NCI-H146 treated with DMSO at 0.1 percent for 48 hours (cell line): ENCODE data around the gene RBM14.
"Not testable (repeated sequence)": the region's sequence is repeated elsewhere in the genome, so short reads cannot be mapped to it uniquely, and the experiment has no call there.

Source experiments
- DNase-seq: peaks from one replicate; lab custom pipeline; 2025; ENCODE audit not compliant: unreplicated experiment; lab: John Stamatoyannopoulos, UW

Gene RBM14

DNA sequence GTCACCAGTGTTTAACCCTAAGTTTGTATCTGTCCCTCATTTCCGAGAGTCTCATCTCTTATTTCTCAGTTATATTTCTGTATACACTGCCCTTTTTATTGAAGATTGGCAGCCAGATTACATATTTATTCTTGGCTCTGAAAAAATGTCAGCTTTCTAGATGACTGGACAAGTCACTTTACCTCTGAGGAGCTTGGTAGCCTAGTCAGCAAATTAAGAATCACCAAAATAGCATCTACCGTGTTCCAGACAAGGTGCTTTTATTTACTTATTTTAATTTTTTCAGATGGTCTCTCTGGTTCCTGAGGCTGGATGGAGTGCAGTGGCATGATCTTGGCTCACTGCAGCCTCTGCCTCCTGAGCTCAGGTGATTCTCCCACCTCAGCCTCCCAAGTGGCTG is 16.5 kb downstream of the RBM14 start:
- no peak for DNase-seq

DNA sequence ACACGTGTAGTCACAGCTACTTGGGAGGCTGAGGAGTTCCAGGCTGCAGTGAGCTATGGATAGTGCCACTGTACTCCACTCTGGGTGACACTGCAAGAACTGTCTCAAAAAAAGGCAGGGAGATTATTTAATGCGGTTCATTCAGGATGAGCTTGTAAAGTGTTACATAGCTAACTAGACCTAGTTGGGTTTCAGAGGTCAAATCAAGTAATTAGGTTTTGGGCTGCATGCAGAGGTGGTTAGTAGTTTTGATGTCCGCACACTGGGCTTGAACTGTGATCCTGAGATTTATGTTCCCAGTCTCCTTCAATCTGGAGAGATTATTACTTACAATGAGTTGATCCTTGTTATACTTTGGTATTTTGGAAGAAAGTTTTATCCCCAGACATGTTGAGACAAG is 20.0 kb downstream of the RBM14 start:
- DNase-seq: no peak

DNA sequence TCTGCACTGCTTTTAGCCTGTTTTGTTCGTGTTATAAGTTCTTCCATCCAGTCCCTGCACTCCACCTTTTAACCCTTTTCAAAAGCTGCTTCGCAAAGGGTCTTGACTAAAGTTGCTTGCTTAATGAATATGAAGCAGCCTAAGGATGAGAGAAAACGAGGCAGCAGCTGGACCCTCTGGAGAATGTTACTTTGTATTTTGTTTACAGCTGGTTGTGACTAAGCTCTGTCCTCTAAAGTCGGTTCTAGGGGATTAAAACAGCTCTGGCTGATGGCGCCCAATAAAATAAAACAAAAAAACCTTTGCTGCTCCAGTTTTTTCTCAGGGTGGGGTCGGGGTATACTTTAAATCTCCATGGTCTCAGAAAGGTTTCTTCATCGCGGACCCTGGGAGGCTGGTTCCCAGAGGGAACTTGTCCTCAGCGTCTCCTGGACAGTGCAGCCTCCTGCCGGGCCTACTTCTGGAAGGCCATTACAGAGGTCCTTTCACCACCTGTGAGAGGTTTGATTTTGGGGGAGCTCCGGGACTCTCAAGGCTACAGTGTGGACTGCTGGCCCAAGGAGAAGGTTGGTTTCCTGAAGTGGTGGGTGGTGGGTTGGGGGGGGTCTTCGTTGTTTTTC is 21.2 kb downstream of the RBM14 start:
- no peak for DNase-seq

DNA sequence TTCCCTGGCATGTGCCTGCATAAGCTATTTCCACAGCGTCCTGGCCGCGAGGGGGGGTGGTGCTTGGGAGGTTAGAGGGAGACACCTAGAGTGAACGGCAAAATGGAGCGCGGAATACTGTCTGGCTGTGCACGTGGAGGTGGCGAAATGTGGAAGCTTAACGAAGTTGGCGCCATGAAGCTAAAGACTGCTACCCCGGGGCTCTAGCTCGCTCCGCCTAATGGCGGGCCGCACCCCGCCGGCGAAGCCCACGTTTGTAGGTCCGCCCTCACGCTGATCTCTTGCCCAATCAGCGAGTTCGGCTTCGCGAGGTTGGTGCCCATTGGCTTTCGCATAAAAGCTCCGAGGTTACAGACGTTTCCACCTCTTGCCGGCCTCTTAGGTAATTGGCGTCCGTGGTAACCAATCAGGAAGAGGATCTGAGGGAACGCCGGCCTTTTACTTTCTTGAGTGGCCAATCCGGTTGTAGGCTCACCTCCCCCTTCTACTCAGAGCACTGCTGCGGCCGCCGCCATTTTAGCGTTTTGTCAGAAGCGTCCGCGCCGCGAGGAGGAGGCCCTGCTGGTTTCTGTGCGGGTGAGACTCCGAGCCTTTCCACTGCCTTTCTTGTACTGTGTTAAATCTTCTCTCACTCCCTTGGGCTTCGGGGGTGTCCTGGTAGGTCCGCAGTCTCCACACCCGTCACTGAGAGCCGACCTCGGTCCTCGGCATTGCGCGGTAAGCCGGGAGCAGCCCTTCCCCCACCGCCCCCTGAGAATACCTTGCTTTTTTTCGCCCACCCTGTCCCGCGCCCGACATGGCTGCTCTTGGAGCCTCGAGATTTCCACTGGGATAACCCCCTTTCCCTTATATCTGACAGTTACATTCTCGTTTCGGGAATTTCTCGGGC is 22.0 kb downstream of the RBM14 start, which contains the start of gene RBM4:
RBM4 (plus strand) TSS at position 527 of the 889 bp plus-strand sequence. CDS start 1,009 bp downstream, outside the sequence.
- peak; percentile 98 for DNase-seq

DNA sequence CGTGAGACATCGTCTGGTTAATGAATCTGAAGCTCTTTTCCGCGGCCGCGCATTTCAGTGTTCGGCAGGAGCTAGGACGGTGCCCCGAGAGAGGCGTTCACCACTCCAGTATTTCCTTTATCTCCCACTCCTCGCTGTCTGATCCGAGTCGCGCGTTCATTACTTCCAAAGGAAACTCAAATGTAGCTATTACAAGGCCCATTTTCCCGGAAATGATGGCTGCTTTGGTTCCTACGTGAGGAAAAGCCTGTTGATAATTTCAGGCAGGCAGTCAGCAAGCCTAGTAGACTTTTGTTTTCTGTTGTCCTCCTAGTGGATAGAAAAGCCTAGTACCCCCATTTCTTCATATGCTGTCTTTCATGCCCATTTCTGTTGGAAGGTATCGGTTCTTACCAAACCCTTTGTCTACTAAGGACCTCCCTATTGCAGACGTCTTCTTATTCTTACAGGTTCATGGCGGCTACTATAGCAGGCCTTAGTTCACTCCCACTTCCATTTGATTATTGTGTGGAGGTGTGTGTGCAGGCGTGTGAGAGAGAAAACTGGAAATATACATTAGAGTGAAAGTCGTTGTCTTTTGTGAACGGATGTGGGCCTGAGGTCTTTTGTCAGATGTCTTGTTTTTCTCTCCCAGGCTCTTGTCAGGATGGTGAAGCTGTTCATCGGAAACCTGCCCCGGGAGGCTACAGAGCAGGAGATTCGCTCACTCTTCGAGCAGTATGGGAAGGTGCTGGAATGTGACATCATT is 22.8 kb downstream of the RBM14 start:
- peak; percentile 9 for DNase-seq

DNA sequence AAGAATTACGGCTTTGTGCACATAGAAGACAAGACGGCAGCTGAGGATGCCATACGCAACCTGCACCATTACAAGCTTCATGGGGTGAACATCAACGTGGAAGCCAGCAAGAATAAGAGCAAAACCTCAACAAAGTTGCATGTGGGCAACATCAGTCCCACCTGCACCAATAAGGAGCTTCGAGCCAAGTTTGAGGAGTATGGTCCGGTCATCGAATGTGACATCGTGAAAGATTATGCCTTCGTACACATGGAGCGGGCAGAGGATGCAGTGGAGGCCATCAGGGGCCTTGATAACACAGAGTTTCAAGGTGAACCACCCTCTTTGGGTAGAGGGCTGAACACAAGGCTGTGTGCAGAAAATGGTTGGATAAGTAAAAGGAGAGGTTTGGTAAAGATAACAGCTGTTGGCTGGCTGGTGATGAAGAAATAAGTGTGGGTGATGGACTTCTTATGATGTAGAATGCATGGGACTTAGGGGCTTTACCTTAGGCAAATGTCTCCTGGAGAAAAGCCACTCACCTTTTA is 23.4 kb downstream of the RBM14 start:
- DNase-seq: not testable (repeated sequence)

DNA sequence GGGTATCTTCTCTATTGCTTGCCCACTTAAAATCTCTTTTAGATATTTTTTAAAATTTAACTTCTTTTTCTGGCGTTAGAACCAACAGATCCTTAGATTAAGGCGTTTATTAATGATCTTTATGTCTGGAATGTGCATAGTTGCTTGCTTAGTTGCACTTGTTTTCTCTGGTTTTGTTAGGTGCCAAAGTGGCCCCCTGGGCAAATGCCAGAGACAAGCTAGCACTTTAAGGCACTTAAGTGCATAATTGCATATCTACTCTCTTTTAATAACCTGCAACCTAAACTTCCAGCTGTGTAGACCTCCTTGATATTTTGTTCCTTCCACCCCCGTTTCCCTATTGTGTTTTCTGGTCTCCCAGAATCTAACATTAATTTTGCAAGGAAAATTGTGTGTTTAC is 25.4 kb downstream of the RBM14 start:
- no peak for DNase-seq

DNA sequence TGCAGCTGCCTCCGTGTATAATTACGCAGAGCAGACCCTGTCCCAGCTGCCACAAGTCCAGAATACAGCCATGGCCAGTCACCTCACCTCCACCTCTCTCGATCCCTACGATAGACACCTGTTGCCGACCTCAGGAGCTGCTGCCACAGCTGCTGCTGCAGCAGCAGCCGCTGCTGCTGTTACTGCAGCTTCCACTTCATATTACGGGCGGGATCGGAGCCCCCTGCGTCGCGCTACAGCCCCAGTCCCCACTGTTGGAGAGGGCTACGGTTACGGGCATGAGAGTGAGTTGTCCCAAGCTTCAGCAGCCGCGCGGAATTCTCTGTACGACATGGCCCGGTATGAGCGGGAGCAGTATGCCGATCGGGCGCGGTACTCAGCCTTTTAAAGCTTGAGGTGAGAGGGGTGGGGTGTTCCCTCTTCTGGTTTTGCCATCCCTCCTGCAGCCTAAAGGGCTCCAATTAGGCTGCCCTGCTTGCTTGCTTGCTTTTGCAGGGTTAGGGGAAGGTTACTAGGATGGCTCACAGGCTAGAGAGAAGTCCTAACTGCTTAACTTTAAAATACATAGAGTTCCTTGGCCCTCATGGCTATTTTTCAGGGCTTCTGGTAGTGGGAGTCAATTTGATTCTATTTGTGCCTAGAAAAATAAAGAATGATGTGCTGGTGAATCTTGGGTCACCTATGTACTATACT is 27.5 kb downstream of the RBM14 start:
- DNase-seq: no peak

DNA sequence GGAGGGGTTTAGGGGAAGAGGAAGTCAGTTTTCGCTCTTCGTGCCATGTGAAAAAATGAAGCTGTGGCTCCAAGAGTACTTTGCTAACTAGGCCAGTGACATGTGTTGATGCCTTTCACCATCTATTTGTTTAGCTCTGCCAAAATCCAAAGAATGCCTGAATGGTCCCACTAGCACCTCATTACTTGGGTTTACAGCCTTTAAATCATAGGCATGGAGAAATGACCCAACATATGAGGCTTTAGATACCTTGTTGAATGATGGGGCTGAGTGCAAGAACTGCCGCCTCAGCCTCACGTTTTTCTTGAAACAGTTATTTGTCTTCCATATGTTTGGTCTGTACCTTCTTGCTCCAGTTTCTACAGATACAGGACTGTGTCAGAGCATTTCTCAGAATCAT is 30.4 kb downstream of the RBM14 start:
- DNase-seq: no peak

DNA sequence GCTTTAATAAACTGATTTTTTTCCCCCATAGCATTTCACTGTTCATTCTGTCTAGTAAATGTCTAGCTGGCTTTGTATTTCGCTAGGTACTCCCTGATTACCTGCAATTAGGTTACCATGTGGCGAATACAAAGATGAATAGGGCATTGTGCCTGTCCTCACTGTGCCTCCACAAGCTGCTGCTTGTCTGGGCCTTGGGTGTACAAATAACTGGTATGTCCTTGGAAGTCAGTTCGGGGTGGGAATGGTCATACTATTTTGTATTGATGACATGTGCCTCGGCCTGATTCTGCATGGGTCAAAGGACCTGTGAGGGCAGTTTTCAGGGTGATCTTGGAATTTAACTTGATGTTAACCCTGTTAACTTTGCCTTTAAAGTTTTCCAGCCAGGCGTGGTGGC is 33.5 kb downstream of the RBM14 start:
- no peak for DNase-seq

DNA sequence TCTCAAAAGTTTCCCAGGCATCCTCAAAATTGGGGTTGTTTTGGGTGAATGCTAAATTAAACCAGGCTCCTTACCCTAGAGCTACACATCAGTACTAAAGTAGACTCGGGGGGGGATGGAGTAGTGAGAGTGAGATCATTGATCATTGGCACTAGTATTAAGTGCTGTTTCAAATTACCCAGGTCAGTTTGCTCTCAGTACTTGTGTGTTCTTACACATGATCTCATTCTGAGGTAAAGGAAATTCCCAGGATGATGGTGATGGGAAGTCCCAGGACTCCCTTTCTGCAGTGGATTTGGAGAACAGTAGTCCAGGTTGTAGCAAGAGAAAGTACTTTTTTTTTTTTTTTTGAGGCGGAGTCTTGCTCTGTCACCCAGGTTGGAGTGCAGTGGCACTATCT is 34.6 kb downstream of the RBM14 start:
- DNase-seq: no peak

DNA sequence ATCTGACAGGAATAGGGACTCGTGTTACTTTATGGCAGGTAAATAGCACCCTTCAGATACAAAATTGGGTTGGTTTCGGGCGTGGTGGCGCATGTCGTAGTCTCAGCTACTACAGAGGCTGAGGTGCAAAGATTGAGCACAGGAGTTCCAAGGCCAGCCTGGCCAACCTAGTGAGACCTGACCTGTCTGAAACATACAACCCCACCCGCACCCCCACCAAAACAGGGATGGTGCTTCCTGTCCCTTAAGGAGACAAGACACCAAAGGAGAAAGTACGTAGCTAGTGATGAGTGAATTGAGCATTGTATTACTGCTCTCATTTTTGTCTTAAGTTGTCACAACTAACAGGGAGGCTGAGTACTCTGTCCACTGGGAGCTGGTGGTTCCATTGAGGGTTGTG is 36.2 kb downstream of the RBM14 start:
- DNase-seq: no peak

DNA sequence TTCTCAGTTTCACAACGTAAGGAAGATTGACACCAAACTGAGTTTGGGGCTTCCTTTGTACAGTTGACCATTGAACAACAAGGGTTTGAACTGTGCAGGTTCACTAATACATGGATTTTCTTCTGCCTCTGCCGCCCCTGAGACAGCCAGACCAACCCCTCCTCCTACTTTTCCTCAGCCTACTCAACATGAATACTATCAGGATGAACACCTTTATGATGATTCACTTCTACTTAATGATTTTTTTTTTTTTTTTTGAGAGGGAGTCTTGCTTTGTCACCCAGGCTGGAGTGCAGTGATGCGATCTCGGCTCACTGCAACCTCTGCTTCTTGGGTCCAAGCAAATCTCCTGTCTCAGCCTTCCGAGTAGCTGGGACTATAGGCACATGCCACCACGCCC is 36.7 kb downstream of the RBM14 start:
- DNase-seq: no peak

DNA sequence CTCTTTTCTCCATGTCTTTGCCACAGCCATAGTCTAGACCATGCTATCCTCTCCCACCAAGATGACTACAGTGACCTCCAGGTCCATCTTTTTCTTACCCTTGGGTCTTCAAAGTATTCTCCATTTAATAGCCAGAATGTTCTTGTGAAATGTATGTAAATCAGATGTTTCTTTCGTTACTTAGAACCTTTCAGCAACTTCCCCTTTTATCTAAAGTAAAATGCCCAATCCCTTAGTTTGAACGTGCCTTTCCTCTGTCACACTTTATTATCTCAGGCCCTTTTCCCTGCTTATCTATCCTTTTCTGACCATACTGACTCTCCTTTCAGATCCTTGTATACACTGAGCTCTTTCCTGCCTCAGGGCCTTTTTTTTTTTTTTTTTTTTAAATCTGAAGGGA is 43.3 kb downstream of the RBM14 start:
- DNase-seq: no peak

DNA sequence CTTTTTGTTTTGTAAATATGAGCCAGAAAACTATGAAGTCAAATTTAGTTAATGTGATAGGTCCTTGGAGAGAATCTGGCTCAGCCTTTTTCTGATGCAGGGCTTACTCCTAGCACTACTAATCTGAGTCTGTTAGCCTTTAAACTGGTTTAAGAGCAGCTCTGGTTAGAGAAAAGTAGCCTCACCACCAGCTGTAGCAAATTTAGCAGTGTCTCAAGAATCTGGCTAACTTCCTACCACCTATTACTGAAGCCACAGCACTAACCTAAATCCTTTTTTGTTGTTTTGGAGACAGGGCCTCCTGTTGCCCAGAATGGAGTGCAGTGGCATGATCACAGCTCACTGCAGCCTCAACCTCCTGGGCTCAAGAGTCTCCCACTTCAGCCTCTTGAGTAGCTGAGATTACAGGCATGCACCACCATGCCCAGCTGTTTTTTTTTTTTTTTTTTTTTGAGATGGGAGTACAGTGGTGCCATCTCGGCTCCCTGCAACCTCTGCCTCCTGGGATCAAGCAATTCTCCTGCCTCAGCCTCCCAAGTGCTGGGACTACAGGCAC is 47.4 kb downstream of the RBM14 start:
- DNase-seq: no peak

DNA sequence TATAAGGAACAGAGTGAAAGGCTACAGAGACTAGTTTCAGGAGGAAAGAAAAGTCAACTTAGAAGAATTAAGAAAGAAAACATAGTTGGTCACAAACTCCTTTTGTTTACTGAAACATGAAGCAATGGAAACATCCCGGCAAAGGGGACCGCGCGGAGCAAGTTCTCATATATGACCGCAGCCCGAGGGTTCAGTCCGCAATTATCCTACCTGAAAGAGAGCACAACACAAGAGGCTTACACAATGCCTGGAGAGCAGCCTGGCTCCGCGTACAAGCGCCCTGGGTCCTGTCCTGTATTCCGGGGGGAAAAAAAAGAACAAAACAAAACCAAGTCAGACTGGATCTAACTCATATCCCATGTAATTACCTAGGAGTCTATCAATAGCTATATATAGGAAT is 48.9 kb downstream of the RBM14 start:
- no peak for DNase-seq

DNA sequence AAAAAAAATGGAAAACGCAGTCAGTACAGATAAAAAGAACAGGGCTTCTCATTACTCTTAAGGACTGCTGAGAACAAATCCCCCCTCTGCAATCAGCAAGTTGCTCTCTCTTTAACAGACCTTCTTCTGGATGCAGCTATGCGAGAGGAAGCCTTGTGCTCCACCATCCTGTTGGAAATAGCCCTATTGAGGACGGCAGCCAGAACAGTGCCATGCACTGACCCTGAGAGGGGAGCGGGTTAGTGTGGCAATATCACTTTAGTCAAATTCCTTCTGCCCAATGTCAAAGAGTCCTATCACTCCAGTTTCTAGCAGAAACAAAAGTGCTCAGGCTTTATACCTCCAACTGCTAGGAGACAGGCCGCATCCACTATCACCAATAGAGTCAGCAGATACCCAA is 54.4 kb downstream of the RBM14 start:
- no peak for DNase-seq

DNA sequence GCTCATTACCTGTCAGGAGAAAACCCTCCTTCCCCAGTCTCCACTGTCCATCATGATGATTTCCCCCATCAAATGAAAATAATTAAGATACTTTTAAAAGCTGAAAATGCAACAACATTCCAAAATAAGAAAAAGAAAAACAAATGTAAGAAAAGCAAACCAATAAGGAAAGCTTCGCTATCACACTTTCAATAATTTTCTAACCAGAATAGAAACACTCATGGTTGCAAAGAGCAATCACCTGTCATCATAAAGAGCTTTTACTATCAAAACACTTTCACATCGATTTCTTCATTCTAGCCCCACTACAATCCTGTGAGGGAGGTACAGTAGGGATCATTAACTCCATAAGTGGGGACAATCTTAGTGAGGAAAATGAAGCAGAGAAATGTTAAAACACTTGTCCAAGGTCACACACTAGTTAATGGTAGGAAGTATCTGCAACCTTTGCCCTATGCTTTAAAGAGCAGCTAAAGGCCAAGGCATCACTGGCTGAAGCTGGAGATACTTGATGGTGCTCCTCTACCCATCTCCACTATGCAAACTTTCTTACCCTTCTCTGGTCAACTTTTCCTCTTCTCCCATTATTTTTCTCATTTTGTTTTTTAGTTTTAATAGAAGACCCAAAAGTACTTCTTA is 58.7 kb downstream of the RBM14 start:
- DNase-seq: no peak

DNA sequence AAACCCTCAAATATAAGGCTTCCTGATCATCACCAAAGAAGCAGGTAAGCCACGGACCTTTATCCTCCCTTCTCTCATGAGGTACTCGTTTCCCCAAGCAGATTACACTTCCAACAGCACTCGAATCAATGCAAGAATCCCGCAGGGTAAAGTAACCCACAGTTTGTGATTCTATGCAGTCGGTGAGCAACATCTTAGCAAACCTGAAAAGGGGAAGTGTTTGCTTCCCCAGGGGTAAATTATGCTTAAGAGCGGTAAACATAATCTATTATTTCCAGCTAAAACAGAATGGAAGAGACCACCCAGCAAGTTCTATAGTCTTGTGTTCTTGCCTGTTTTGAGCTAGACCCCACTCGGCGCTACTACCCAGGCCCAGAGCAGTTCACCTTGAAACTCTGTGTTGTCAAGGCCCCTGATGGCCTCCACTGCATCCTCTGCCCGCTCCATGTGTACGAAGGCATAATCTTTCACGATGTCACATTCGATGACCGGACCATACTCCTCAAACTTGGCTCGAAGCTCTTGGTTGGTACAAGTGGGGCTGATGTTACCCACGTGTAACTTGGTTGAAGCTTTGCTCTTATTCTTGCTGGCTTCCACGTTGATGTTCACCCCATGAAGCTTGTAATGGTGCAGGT is 60.0 kb downstream of the RBM14 start:
- no peak for DNase-seq
